ENCODE data around the gene ZNF217. TPM values are rescaled to one million over a fixed set of nuclear protein-coding genes. Genes with fewer than 3 reads are reported as not detected.
"Not testable (repeated sequence)": the region's sequence is repeated elsewhere in the genome, so short reads cannot be mapped to it uniquely, and the experiment has no call there.

The ZNF217 gene
- total and polyA plus RNA-seq, 2 donors (not counting 1 experiment from before 2014, with no cell fraction given) = 15.5 to 92.6 TPM

DNA sequence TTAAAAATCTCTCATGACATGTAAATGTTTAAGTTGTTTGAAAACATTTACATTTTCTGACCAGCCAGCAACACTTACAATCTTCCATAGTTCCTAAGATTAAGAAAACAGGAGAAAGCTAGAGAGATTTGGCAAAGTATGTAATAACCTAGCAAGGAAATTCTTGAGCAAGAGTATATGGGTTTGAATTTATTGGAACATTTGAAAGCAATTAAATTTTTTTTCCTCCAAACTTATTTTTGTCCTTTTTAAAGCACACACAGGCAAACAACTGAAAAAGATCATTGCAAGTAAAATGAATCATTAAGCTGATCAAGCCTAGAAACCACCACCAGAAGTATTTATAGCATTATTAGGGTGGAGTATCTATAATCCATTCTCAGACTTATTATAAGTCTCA lies 20.1 kb upstream of the ZNF217 start:
- Histone ChIP-seq H2AFZ (ENCODE audit: insufficient read depth, low read depth, low read length, poor library complexity, severe bottlenecking) (no peak overlapping the region), H3K27ac (ENCODE audit: low read length in 2 of 2) (no peak overlapping the region), H3K4me2 (replicated peaks; ENCODE audit: low read depth, low read length, poor library complexity, severe bottlenecking) (no peak overlapping the region), H3K36me3 (replicated peaks in 1 of 2; ENCODE audit: control extremely low read depth in 1 of 2, control insufficient read depth in 1 of 2, extremely low read depth in 1 of 2, insufficient read depth in 2 of 2, low read length in 1 of 2) (no peaks in the 10 kb centered on the region), H3K9me3 (ENCODE audit: control extremely low read depth in 1 of 3, control insufficient read depth in 2 of 3, insufficient read depth in 1 of 3, low read length in 2 of 3) (peaks cover 0 to under 1% (median 0%) of the 10 kb centered on the region in 3 donors), H3K9ac (ENCODE audit: low read length) (no peak overlapping the region), H3K4me3 (ENCODE audit: control extremely low read depth in 1 of 5, extremely low read depth in 1 of 5, insufficient read depth in 1 of 5, low read depth in 2 of 5, low read length in 4 of 5) (no peak overlapping the region), H3K4me1 (ENCODE audit: control insufficient read depth in 2 of 2, insufficient read depth in 2 of 2, low read length in 2 of 2) (peaks cover 25% of the 10 kb centered on the region in 2 donors), H3K27me3 (replicated peaks in 1 of 4; ENCODE audit: control extremely low read depth in 1 of 4, control insufficient read depth in 3 of 4, insufficient read depth in 4 of 4, low read length in 3 of 4) (no peaks in the 10 kb centered on the region), H4K20me1 (ENCODE audit: control insufficient read depth, insufficient read depth, low read length, poor library complexity, severe bottlenecking) (no peaks in the 10 kb centered on the region), H3K79me2 (ENCODE audit: control insufficient read depth, insufficient read depth, low read length) (peaks cover 1% of the 10 kb centered on the region)
- no peak overlapping the region for H3K27ac Mint-ChIP-seq
- POLR2A ChIA-PET = interaction anchor here (0.7 to 1.6 kb wide), 3 partner anchors 8 to 312 kb away, joined by 4 to 11 read pairs (median 4); no protein-coding TSS in a partner anchor
- no peak for DNase-seq
- TF ChIP-seq EZH2 (IDR thresholded peaks at IDR 0.05; ENCODE audit: borderline replicate concordance, insufficient read depth, low read depth, low read length, poor library complexity, severe bottlenecking) = no peak
- TF ChIP-seq, protein P1, sequence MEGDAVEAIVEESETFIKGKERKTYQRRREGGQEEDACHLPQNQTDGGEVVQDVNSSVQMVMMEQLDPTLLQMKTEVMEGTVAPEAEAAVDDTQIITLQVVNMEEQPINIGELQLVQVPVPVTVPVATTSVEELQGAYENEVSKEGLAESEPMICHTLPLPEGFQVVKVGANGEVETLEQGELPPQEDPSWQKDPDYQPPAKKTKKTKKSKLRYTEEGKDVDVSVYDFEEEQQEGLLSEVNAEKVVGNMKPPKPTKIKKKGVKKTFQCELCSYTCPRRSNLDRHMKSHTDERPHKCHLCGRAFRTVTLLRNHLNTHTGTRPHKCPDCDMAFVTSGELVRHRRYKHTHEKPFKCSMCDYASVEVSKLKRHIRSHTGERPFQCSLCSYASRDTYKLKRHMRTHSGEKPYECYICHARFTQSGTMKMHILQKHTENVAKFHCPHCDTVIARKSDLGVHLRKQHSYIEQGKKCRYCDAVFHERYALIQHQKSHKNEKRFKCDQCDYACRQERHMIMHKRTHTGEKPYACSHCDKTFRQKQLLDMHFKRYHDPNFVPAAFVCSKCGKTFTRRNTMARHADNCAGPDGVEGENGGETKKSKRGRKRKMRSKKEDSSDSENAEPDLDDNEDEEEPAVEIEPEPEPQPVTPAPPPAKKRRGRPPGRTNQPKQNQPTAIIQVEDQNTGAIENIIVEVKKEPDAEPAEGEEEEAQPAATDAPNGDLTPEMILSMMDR (IDR thresholded peaks at IDR 0.05) = no peak
- no peaks in the 10 kb centered on the region for H3K27me3 Mint-ChIP-seq
- H3K4me3 Mint-ChIP-seq = no peak overlapping the region
- CTCF ChIA-PET = interaction anchor here (0.8 to 2.0 kb wide), 4 partner anchors 8 to 251 kb away, joined by 3 to 7 read pairs (median 4); no protein-coding TSS in a partner anchor
- intact Hi-C loops (cut with micrococcal nuclease) = no loop called here
- no peak for ATAC-seq (ENCODE audit: low read depth)
- H3K9me3 Mint-ChIP-seq (ENCODE audit: insufficient read depth) = no peaks in the 10 kb centered on the region
- H3K4me1 Mint-ChIP-seq = peaks cover 29% of the 10 kb centered on the region

DNA sequence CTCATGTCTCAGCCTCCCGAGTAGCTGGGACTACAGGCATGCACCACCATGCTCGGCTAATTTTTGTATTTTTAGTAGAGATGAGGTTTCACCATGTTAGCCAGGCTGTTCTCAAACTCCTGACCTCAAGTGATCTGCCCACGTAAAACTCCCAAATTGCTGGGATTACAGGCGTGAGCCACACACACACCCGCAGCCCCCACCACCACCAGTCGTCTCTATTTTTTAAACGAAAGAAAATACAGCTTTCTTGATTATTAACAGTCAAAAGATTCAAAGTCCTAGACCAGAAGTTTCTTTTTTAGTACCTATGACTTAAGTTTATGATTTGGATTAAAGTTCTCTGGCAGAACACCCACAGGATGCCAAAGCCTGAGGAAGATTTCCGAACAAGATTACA lies 18.6 kb upstream of the ZNF217 start:
- H3K4me1 ChIP-seq (ENCODE audit: control insufficient read depth in 2 of 2, insufficient read depth in 2 of 2, low read length in 2 of 2) = peaks cover 28% of the 10 kb centered on the region in 2 donors
- peaks cover 34% of the 10 kb centered on the region for H3K4me1 Mint-ChIP-seq
- H3K27ac Mint-ChIP-seq; H3K4me3 Mint-ChIP-seq; H3K27ac ChIP-seq (ENCODE audit: low read length in 2 of 2); H3K27me3 ChIP-seq (replicated peaks in 1 of 4; ENCODE audit: control extremely low read depth in 1 of 4, control insufficient read depth in 3 of 4, insufficient read depth in 4 of 4, low read length in 3 of 4); H3K36me3 ChIP-seq (replicated peaks in 1 of 2; ENCODE audit: control extremely low read depth in 1 of 2, control insufficient read depth in 1 of 2, extremely low read depth in 1 of 2, insufficient read depth in 2 of 2, low read length in 1 of 2); H3K79me2 ChIP-seq (ENCODE audit: control insufficient read depth, insufficient read depth, low read length); intact Hi-C loops (cut with micrococcal nuclease); DNase-seq; H3K4me3 ChIP-seq (ENCODE audit: control extremely low read depth in 1 of 5, extremely low read depth in 1 of 5, insufficient read depth in 1 of 5, low read depth in 2 of 5, low read length in 4 of 5); H2AFZ ChIP-seq (ENCODE audit: insufficient read depth, low read depth, low read length, poor library complexity, severe bottlenecking); H3K9ac ChIP-seq (ENCODE audit: low read length); H3K9me3 Mint-ChIP-seq (ENCODE audit: insufficient read depth); ATAC-seq (ENCODE audit: low read depth); H4K20me1 ChIP-seq (ENCODE audit: control insufficient read depth, insufficient read depth, low read length, poor library complexity, severe bottlenecking); H3K4me2 ChIP-seq (replicated peaks; ENCODE audit: low read depth, low read length, poor library complexity, severe bottlenecking); H3K27me3 Mint-ChIP-seq: not testable (repeated sequence)
- WGBS (ENCODE audit: insufficient coverage) = no CpG with 5 or more reads among the region's 8 CpGs
- peaks cover 0 to 10% (median 0%) of the 10 kb centered on the region in 3 donors for H3K9me3 ChIP-seq (ENCODE audit: control extremely low read depth in 1 of 3, control insufficient read depth in 2 of 3, insufficient read depth in 1 of 3, low read length in 2 of 3)
- ChIA-PET CTCF (interaction anchor here (2.0 kb wide), 1 partner anchor 10 kb away, joined by 7 read pairs; no protein-coding TSS in a partner anchor), POLR2A (interaction anchor here (0.5 to 1.6 kb wide), 3 partner anchors 10 to 62 kb away, joined by 3 to 11 read pairs (median 4); no protein-coding TSS in a partner anchor)

All from B cell (primary cell).